Measurements from ENCODE around the gene ATP1A3.
"Not testable (repeated sequence)": the region's sequence is repeated elsewhere in the genome, so short reads cannot be mapped to it uniquely, and the experiment has no call there.

Gene ATP1A3

GRCh38 chr19:42023121-42023942 lies 29.3 kb upstream of the ATP1A3 start:
- no peak overlapping the region for H3K27ac ChIP-seq
- TF ChIP-seq CTCF (IDR thresholded peaks at IDR 0.05) = peak; percentile 89
- no peak for TF ChIP-seq ZFX (IDR thresholded peaks at IDR 0.05; ENCODE audit: borderline replicate concordance)

- TF ChIP-seq ZFX (IDR thresholded peaks at IDR 0.05; ENCODE audit: borderline replicate concordance) (no peak), CTCF (IDR thresholded peaks at IDR 0.05) (no peak)
- H3K27ac ChIP-seq = no peak overlapping the region
Measured at GRCh38 chr19:42022616-42023015, 28.6 kb upstream of the ATP1A3 start.

GRCh38 chr19:42021185-42021584 lies 27.2 kb upstream of the ATP1A3 start:
- TF ChIP-seq CTCF (IDR thresholded peaks at IDR 0.05) (no peak), ZFX (IDR thresholded peaks at IDR 0.05; ENCODE audit: borderline replicate concordance) (no peak)
- no peak overlapping the region for H3K27ac ChIP-seq

GRCh38 chr19:42018503-42019193 lies 24.6 kb upstream of the ATP1A3 start:
- no peak overlapping the region for H3K27ac ChIP-seq
- no peak for TF ChIP-seq ZFX (IDR thresholded peaks at IDR 0.05; ENCODE audit: borderline replicate concordance)
- no peak for TF ChIP-seq CTCF (IDR thresholded peaks at IDR 0.05)

- no peak for TF ChIP-seq ZFX (IDR thresholded peaks at IDR 0.05; ENCODE audit: borderline replicate concordance)
- TF ChIP-seq CTCF (IDR thresholded peaks at IDR 0.05) = no peak
- H3K27ac ChIP-seq = no peak overlapping the region
Measured at GRCh38 chr19:42017040-42017439, 23.0 kb upstream of the ATP1A3 start.

GRCh38 chr19:42012747-42013146 lies 18.7 kb upstream of the ATP1A3 start:
- H3K27ac ChIP-seq = not testable (repeated sequence)

GRCh38 chr19:42010245-42011126 lies 16.5 kb upstream of the ATP1A3 start:
- TF ChIP-seq ZFX (IDR thresholded peaks at IDR 0.05; ENCODE audit: borderline replicate concordance) (no peak), CTCF (IDR thresholded peaks at IDR 0.05) (no peak)
- no peak overlapping the region for H3K27ac ChIP-seq
